ENCODE data around the gene CXCL12. TPM values are rescaled to one million over a fixed set of nuclear protein-coding genes. Genes with fewer than 3 reads are reported as not detected.

Gene CXCL12
- total and polyA plus RNA-seq, 2 of the 13 experiments (the other 11 are each of a cell fraction or from before 2014, with no cell fraction given): not detected

- TF ChIP-seq ZNF749 (CRISPR knock-in tag; IDR thresholded peaks at IDR 0.05; ENCODE audit: borderline replicate concordance) (no peak), TOPORS (CRISPR knock-in tag; IDR thresholded peaks at IDR 0.05) (no peak), ZNF207 (IDR thresholded peaks at IDR 0.05; ENCODE audit: borderline replicate concordance) (no peak), ZNF460 (CRISPR knock-in tag; IDR thresholded peaks at IDR 0.05; ENCODE audit: borderline replicate concordance) (no peak), ZNF747 (CRISPR knock-in tag; IDR thresholded peaks at IDR 0.05; ENCODE audit: borderline replicate concordance) (no peak), SMAD9 (CRISPR knock-in tag; IDR thresholded peaks at IDR 0.05) (no peak)
- H3K9me3 ChIP-seq (ENCODE audit: low read length): no peaks in the 10 kb centered on the region
- in situ Hi-C loops (cut with HindIII; ENCODE audit: extremely low pct_ligation_motif_present, low pct_unique_long_range_greater_than_20kb): no loop called here
- no peaks in the 10 kb centered on the region for H4K20me1 ChIP-seq (ENCODE audit: insufficient read depth, low read length)
- H3K27ac ChIP-seq (ENCODE audit: extremely low read length, insufficient read depth, low read length): no peak overlapping the region
- no peaks in the 10 kb centered on the region for H3K79me2 ChIP-seq (ENCODE audit: insufficient read depth, low read length)
- intact Hi-C loops (cut with micrococcal nuclease; ENCODE audit: unreplicated experiment): no loop called here
- ATAC-seq: no peak
- WGBS (ENCODE audit: low lambda C conversion rate): 65% methylated on average over 4 of the region's 5 CpGs
- no peak overlapping the region for H3K4me3 ChIP-seq (replicated peaks in 1 of 3; ENCODE audit: insufficient read depth in 1 of 3, low read depth in 2 of 3, low read length in 3 of 3)
- H3K4me2 ChIP-seq (ENCODE audit: low read depth, low read length): no peak overlapping the region
- H3K9ac ChIP-seq (ENCODE audit: insufficient read depth, low read depth, low read length): no peak overlapping the region
- no TSS peak for BruUV-seq (replicated peaks)
- CTCF ChIA-PET (ENCODE audit: low intra/inter-chr PET ratio, low total read pairs): no interaction called here
- H2AFZ ChIP-seq (ENCODE audit: low read length): no peak overlapping the region
- no peak for FAIRE-seq
- H3K36me3 ChIP-seq (replicated peaks in 1 of 2; ENCODE audit: control insufficient read depth in 1 of 2, insufficient read depth in 2 of 2, low read length in 2 of 2): no peaks in the 10 kb centered on the region
- DNase-seq (ENCODE audit: low spot score): no peak
- peaks cover 0 to 22% of the 10 kb centered on the region in 2 experiments; a peak in 2 of 5 replicates for H3K27me3 ChIP-seq (ENCODE audit: control insufficient read depth in 1 of 2, insufficient read depth in 2 of 2, low read length in 2 of 2)
- H3K4me1 ChIP-seq (ENCODE audit: insufficient read depth, low read length): peaks cover 10% of the 10 kb centered on the region
- POLR2A ChIA-PET: no interaction called here
Observed at GRCh38 chr10:44348496-44348895, 36.4 kb downstream of the CXCL12 start.

DNA sequence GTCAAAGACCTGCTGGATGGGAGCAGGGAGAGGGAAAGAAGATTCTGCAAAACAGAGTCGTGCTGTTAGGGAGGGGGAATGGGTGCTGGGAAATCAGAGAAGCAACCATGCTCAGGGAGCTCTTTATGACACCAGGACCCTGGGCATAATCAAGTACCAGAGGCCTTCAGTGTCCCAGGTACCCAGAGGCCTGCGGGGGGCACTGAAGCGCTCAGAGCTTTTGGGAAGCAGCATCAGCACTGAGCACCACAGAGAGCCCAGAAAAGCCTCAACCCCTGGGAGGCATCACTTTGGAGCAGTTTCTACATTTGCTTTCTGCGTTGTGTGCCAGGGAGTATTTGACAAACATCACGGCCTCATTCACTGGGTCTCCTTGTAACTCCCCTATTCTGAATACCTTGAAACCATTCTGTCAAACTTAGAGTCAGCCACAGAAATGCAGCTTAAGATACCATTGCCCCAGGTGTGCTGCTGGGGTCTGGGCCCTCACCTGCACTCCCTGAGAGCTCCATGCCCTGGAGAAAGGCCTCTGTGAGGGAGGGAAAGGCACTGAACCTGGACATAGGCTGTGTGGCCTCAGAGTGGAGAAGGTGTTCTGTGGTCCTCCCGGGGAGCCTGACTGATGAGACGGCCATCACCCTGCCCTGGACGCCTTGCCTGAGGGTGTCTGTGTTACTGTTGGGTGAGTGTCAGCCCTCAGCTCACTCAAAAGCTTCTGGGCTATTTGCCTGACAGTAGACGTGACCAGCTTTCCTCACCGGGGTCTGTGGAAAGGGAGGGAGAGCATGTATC is 37.1 kb downstream of the CXCL12 start:
- Histone ChIP-seq H3K4me1 (ENCODE audit: insufficient read depth, low read length) (peaks cover 10% of the 10 kb centered on the region), H3K79me2 (ENCODE audit: insufficient read depth, low read length) (no peaks in the 10 kb centered on the region), H4K20me1 (ENCODE audit: insufficient read depth, low read length) (no peaks in the 10 kb centered on the region), H2AFZ (ENCODE audit: low read length) (no peak overlapping the region), H3K9me3 (ENCODE audit: low read length) (no peaks in the 10 kb centered on the region), H3K4me3 (replicated peaks in 1 of 3; ENCODE audit: insufficient read depth in 1 of 3, low read depth in 2 of 3, low read length in 3 of 3) (no peak overlapping the region), H3K9ac (ENCODE audit: insufficient read depth, low read depth, low read length) (no peak overlapping the region), H3K27me3 (ENCODE audit: control insufficient read depth in 1 of 2, insufficient read depth in 2 of 2, low read length in 2 of 2) (peaks cover 0 to 23% of the 10 kb centered on the region in 2 experiments; a peak in 2 of 5 replicates), H3K27ac (ENCODE audit: extremely low read length, insufficient read depth, low read length) (no peak overlapping the region), H3K4me2 (ENCODE audit: low read depth, low read length) (no peak overlapping the region), H3K36me3 (replicated peaks in 1 of 2; ENCODE audit: control insufficient read depth in 1 of 2, insufficient read depth in 2 of 2, low read length in 2 of 2) (no peaks in the 10 kb centered on the region)
- FAIRE-seq (no peak), DNase-seq (ENCODE audit: low spot score) (no peak), ATAC-seq (no peak)
- CTCF ChIA-PET (ENCODE audit: low intra/inter-chr PET ratio, low total read pairs): no interaction called here
- intact Hi-C loops (cut with micrococcal nuclease; ENCODE audit: unreplicated experiment) (no loop called here), in situ Hi-C loops (cut with HindIII; ENCODE audit: extremely low pct_ligation_motif_present, low pct_unique_long_range_greater_than_20kb) (no loop called here)
- POLR2A ChIA-PET: no interaction called here
- 0% methylated on average over 2 of the region's 10 CpGs for WGBS (ENCODE audit: low lambda C conversion rate)
- no TSS peak for BruUV-seq (replicated peaks)
- no peak for TF ChIP-seq NR2F1 (CRISPR knock-in tag; IDR thresholded peaks at IDR 0.05)
- TF ChIP-seq ZBTB39 (CRISPR knock-in tag; IDR thresholded peaks at IDR 0.05): no peak
- no peak for TF ChIP-seq NONO (IDR thresholded peaks at IDR 0.05)
- no peak for TF ChIP-seq NONO (CRISPR knock-in tag; conservative IDR thresholded peaks at IDR 0.05)
- TF ChIP-seq, protein P1, sequence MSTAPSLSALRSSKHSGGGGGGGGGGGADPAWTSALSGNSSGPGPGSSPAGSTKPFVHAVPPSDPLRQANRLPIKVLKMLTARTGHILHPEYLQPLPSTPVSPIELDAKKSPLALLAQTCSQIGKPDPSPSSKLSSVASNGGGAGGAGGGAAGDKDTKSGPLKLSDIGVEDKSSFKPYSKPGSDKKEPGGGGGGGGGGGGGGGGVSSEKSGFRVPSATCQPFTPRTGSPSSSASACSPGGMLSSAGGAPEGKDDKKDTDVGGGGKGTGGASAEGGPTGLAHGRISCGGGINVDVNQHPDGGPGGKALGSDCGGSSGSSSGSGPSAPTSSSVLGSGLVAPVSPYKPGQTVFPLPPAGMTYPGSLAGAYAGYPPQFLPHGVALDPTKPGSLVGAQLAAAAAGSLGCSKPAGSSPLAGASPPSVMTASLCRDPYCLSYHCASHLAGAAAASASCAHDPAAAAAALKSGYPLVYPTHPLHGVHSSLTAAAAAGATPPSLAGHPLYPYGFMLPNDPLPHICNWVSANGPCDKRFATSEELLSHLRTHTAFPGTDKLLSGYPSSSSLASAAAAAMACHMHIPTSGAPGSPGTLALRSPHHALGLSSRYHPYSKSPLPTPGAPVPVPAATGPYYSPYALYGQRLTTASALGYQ (CRISPR knock-in tag; IDR thresholded peaks at IDR 0.05): no peak
- no peak for TF ChIP-seq HCFC1 (IDR thresholded peaks at IDR 0.05; ENCODE audit: low read depth, low read length)
- TF ChIP-seq KMT2B (CRISPR knock-in tag; IDR thresholded peaks at IDR 0.05): no peak

Measured in HepG2 (cell line).